HEK293 (cell line): Measurements from ENCODE around the gene NBPF3.

Experiments
- GLI2 ChIP-seq: fragments of 450-650 bp; formaldehyde crosslinking; IDR thresholded peaks from 2 replicates; pipeline ENCODE4; 2017; ENCODE audit warnings: missing biosample characterization, missing genetic modification characterization, low read depth, borderline replicate concordance
- ZBTB1 ChIP-seq: fragments of 450-650 bp; formaldehyde crosslinking; IDR thresholded peaks from 2 replicates; pipeline ENCODE4 v1.5.1; 2016; ENCODE audit warnings: missing biosample characterization, missing genetic modification characterization
- ZBTB17 ChIP-seq: fragments of 450-650 bp; formaldehyde crosslinking; IDR thresholded peaks from 2 replicates; pipeline ENCODE4 v1.5.1; 2016; ENCODE audit warnings: missing biosample characterization, missing genetic modification characterization
- ZBTB7A ChIP-seq: fragments of 450-650 bp; formaldehyde crosslinking; IDR thresholded peaks from 2 replicates; pipeline ENCODE4 v1.5.1; 2016; ENCODE audit warnings: low read depth, missing biosample characterization, missing genetic modification characterization
- ZFP37 ChIP-seq: fragments of 450-650 bp; formaldehyde crosslinking; IDR thresholded peaks from 2 replicates; pipeline ENCODE4 v1.5.1; 2016; ENCODE audit warnings: missing biosample characterization, missing genetic modification characterization
- ZNF112 ChIP-seq: fragments of 450-650 bp; formaldehyde crosslinking; IDR thresholded peaks from 2 replicates; pipeline ENCODE4 v1.5.0; 2017; ENCODE audit warnings: missing biosample characterization, missing genetic modification characterization
- ZNF19 ChIP-seq: fragments of 450-650 bp; formaldehyde crosslinking; IDR thresholded peaks from 2 replicates; pipeline ENCODE4; 2016; ENCODE audit warnings: missing biosample characterization, missing genetic modification characterization, low read depth
- ZNF404 ChIP-seq: fragments of 450-650 bp; formaldehyde crosslinking; IDR thresholded peaks from 2 replicates; pipeline ENCODE4 v1.5.1; 2017; ENCODE audit warnings: missing biosample characterization, missing genetic modification characterization
- TF ChIP-seq, protein P1 (sequence below): fragments of 450-650 bp; formaldehyde crosslinking; IDR thresholded peaks from 2 replicates; pipeline ENCODE4 v1.5.1; 2016; ENCODE audit warnings: missing biosample characterization, missing genetic modification characterization
- TF ChIP-seq, protein P2 (sequence below): fragments of 450-650 bp; formaldehyde crosslinking; IDR thresholded peaks from 2 replicates; pipeline ENCODE4 v1.5.1; 2016; ENCODE audit warnings: missing biosample characterization, missing genetic modification characterization, borderline replicate concordance
- TF ChIP-seq, protein P3 (sequence below): fragments of 450-650 bp; formaldehyde crosslinking; IDR thresholded peaks from 2 replicates; pipeline ENCODE4 v1.5.1; 2016; ENCODE audit warnings: missing biosample characterization, missing genetic modification characterization
- TF ChIP-seq, protein P4 (sequence below): fragments of 450-650 bp; formaldehyde crosslinking; IDR thresholded peaks from 2 replicates; pipeline ENCODE4 v1.5.1; 2016; ENCODE audit warnings: missing biosample characterization, missing genetic modification characterization, low read depth
- TF ChIP-seq, protein P5 (sequence below): fragments of 450-650 bp; formaldehyde crosslinking; IDR thresholded peaks from 2 replicates; pipeline ENCODE4 v1.5.1; 2016; ENCODE audit warnings: missing biosample characterization, missing genetic modification characterization, low read depth
- TF ChIP-seq, protein P6 (sequence below): fragments of 450-650 bp; formaldehyde crosslinking; IDR thresholded peaks from 2 replicates; pipeline ENCODE4 v1.5.1; 2016; ENCODE audit warnings: missing biosample characterization, missing genetic modification characterization

DNA sequence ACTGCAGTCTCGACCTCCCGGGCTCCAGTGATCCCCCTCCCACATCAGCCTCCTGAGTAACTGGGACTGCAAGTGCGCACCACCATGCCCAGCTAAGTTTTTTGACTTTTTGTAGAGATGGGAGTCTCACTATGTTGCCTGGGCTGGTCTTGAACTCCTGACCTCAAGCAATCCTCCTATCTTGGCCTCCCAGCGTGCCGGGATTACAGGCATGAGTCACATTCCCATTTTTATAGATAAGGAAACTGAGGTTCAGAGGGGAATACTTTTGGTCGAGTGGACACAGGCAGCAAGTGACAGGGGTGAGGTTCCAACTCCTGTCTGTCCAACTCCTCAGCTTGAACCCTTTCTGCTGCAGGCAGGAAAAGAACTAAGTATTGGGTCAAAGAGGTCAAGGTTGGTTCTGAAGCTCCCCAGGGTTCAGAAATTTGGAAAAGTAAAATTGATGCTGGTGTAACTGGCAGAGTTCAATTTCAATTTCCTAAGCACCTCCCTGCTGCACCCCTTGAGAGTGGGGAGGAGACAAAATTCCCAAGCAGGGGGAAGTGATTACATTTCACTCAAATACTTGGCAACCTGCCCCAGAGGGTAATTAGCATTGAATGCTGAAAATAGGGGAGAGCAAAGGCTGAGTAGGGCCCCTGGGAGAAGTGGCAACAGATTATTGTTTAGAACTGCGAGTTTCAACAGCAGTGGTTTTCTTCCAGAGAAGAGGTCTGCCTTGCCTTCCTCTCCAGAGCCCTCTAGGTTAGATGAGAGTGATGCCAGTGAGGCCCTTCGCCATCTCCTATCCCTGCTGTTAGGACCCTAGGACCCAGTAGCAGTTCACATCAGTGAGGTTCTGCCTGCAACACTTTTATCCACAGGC lies 51.8 kb downstream of the NBPF3 start:
- TF ChIP-seq, protein P1, sequence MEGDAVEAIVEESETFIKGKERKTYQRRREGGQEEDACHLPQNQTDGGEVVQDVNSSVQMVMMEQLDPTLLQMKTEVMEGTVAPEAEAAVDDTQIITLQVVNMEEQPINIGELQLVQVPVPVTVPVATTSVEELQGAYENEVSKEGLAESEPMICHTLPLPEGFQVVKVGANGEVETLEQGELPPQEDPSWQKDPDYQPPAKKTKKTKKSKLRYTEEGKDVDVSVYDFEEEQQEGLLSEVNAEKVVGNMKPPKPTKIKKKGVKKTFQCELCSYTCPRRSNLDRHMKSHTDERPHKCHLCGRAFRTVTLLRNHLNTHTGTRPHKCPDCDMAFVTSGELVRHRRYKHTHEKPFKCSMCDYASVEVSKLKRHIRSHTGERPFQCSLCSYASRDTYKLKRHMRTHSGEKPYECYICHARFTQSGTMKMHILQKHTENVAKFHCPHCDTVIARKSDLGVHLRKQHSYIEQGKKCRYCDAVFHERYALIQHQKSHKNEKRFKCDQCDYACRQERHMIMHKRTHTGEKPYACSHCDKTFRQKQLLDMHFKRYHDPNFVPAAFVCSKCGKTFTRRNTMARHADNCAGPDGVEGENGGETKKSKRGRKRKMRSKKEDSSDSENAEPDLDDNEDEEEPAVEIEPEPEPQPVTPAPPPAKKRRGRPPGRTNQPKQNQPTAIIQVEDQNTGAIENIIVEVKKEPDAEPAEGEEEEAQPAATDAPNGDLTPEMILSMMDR (tag by site-specific recombination) = no peak
- TF ChIP-seq ZNF112 (tag by site-specific recombination) (no peak), ZBTB7A (tag by site-specific recombination) (no peak), GLI2 (no peak), ZNF404 (tag by site-specific recombination) (no peak), ZBTB17 (tag by site-specific recombination) (no peak), ZNF19 (no peak), ZFP37 (tag by site-specific recombination) (no peak), ZBTB1 (tag by site-specific recombination) (no peak)
- TF ChIP-seq, protein P2, sequence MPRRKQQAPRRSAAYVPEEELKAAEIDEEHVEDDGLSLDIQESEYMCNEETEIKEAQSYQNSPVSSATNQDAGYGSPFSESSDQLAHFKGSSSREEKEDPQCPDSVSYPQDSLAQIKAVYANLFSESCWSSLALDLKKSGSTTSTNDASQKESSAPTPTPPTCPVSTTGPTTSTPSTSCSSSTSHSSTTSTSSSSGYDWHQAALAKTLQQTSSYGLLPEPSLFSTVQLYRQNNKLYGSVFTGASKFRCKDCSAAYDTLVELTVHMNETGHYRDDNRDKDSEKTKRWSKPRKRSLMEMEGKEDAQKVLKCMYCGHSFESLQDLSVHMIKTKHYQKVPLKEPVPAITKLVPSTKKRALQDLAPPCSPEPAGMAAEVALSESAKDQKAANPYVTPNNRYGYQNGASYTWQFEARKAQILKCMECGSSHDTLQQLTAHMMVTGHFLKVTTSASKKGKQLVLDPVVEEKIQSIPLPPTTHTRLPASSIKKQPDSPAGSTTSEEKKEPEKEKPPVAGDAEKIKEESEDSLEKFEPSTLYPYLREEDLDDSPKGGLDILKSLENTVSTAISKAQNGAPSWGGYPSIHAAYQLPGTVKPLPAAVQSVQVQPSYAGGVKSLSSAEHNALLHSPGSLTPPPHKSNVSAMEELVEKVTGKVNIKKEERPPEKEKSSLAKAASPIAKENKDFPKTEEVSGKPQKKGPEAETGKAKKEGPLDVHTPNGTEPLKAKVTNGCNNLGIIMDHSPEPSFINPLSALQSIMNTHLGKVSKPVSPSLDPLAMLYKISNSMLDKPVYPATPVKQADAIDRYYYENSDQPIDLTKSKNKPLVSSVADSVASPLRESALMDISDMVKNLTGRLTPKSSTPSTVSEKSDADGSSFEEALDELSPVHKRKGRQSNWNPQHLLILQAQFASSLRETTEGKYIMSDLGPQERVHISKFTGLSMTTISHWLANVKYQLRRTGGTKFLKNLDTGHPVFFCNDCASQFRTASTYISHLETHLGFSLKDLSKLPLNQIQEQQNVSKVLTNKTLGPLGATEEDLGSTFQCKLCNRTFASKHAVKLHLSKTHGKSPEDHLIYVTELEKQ (tag by site-specific recombination) = no peak
- TF ChIP-seq, protein P3, sequence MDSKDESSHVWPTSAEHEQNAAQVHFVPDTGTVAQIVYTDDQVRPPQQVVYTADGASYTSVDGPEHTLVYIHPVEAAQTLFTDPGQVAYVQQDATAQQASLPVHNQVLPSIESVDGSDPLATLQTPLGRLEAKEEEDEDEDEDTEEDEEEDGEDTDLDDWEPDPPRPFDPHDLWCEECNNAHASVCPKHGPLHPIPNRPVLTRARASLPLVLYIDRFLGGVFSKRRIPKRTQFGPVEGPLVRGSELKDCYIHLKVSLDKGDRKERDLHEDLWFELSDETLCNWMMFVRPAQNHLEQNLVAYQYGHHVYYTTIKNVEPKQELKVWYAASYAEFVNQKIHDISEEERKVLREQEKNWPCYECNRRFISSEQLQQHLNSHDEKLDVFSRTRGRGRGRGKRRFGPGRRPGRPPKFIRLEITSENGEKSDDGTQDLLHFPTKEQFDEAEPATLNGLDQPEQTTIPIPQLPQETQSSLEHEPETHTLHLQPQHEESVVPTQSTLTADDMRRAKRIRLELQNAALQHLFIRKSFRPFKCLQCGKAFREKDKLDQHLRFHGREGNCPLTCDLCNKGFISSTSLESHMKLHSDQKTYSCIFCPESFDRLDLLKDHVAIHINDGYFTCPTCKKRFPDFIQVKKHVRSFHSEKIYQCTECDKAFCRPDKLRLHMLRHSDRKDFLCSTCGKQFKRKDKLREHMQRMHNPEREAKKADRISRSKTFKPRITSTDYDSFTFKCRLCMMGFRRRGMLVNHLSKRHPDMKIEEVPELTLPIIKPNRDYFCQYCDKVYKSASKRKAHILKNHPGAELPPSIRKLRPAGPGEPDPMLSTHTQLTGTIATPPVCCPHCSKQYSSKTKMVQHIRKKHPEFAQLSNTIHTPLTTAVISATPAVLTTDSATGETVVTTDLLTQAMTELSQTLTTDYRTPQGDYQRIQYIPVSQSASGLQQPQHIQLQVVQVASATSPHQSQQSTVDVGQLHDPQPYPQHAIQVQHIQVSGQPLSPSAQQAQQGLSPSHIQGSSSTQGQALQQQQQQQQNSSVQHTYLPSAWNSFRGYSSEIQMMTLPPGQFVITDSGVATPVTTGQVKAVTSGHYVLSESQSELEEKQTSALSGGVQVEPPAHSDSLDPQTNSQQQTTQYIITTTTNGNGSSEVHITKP (tag by site-specific recombination) = peak; percentile 91
- TF ChIP-seq, protein P4, sequence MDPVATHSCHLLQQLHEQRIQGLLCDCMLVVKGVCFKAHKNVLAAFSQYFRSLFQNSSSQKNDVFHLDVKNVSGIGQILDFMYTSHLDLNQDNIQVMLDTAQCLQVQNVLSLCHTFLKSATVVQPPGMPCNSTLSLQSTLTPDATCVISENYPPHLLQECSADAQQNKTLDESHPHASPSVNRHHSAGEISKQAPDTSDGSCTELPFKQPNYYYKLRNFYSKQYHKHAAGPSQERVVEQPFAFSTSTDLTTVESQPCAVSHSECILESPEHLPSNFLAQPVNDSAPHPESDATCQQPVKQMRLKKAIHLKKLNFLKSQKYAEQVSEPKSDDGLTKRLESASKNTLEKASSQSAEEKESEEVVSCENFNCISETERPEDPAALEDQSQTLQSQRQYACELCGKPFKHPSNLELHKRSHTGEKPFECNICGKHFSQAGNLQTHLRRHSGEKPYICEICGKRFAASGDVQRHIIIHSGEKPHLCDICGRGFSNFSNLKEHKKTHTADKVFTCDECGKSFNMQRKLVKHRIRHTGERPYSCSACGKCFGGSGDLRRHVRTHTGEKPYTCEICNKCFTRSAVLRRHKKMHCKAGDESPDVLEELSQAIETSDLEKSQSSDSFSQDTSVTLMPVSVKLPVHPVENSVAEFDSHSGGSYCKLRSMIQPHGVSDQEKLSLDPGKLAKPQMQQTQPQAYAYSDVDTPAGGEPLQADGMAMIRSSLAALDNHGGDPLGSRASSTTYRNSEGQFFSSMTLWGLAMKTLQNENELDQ (tag by site-specific recombination) = no peak
- TF ChIP-seq, protein P5, sequence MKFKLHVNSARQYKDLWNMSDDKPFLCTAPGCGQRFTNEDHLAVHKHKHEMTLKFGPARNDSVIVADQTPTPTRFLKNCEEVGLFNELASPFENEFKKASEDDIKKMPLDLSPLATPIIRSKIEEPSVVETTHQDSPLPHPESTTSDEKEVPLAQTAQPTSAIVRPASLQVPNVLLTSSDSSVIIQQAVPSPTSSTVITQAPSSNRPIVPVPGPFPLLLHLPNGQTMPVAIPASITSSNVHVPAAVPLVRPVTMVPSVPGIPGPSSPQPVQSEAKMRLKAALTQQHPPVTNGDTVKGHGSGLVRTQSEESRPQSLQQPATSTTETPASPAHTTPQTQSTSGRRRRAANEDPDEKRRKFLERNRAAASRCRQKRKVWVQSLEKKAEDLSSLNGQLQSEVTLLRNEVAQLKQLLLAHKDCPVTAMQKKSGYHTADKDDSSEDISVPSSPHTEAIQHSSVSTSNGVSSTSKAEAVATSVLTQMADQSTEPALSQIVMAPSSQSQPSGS (tag by site-specific recombination) = no peak
- TF ChIP-seq, protein P6, sequence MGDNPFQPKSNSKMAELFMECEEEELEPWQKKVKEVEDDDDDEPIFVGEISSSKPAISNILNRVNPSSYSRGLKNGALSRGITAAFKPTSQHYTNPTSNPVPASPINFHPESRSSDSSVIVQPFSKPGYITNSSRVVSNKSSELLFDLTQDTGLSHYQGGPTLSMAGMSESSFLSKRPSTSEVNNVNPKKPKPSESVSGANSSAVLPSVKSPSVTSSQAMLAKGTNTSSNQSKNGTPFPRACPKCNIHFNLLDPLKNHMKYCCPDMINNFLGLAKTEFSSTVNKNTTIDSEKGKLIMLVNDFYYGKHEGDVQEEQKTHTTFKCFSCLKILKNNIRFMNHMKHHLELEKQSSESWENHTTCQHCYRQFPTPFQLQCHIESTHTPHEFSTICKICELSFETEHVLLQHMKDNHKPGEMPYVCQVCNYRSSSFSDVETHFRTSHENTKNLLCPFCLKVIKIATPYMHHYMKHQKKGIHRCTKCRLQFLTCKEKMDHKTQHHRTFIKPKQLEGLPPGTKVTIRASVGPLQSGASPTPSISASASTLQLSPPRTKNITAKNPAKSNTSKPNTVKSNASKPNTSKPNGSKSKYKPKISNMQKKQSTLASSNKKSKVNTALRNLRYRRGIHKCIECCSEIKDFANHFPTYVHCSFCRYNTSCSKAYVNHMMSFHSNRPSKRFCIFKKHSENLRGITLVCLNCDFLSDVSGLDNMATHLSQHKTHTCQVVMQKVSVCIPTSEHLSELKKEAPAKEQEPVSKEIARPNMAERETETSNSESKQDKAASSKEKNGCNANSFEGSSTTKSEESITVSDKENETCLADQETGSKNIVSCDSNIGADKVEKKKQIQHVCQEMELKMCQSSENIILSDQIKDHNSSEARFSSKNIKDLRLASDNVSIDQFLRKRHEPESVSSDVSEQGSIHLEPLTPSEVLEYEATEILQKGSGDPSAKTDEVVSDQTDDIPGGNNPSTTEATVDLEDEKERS = no peak
